ENCODE measurements around the gene AKIP1. TPM values are rescaled to one million over a fixed set of nuclear protein-coding genes. Genes with fewer than 3 reads are reported as not detected.
"Not testable (repeated sequence)": the region's sequence is repeated elsewhere in the genome, so short reads cannot be mapped to it uniquely, and the experiment has no call there.

AKIP1 gene
- total RNA-seq, 1 donor from 2014 or later = 25.7 TPM

DNA sequence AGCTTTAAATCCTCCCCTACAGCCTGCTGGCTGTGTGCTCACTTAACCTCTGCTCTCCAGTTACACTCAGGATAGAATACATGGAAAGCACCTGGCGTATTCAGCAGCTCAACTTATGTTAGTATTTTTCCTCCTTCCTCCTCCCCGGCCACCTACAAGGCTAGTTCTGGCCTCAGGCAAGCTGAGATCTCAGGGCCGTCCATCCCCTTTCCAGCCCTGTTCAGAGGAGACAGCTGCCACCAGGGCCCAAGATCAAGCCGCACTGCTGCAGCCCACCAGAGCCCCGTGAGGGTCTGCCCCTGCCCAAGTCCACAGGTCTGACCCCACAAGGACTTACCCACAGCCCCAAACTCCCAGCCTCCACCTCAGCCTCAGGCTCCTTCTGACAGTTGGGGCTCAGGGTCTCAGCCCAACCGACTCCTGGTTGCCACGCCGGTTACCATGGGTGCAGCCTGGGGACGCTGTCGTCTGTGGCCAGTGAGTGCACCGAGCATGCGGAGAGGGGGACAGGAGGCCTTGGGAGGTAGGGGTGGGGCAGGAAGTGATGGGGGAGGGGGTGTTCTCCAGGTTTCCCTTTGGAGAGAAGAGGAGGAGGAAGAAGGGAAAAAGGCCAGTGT is 21.7 kb downstream of the AKIP1 start, which contains the start of gene C11orf16:
TSS of gene C11orf16 (minus strand) at position 384 of the 617 bp plus-strand sequence. CDS start 639 bp downstream, outside the sequence.
- Mint-ChIP-seq H3K9me3 (ENCODE audit: unreplicated experiment) (peaks cover 1% of the 10 kb centered on the region), H3K4me1 (ENCODE audit: low read depth, unreplicated experiment) (peaks cover 2% of the 10 kb centered on the region), H3K4me3 (ENCODE audit: unreplicated experiment) (no peak within 1 kb of the TSS), H3K36me3 (ENCODE audit: unreplicated experiment) (no peaks in the 10 kb centered on the region), H3K27ac (ENCODE audit: unreplicated experiment) (no peak within 1 kb of the TSS), H3K27me3 (ENCODE audit: unreplicated experiment) (peaks cover 2% of the 10 kb centered on the region)
- TF ChIP-seq, protein P1, sequence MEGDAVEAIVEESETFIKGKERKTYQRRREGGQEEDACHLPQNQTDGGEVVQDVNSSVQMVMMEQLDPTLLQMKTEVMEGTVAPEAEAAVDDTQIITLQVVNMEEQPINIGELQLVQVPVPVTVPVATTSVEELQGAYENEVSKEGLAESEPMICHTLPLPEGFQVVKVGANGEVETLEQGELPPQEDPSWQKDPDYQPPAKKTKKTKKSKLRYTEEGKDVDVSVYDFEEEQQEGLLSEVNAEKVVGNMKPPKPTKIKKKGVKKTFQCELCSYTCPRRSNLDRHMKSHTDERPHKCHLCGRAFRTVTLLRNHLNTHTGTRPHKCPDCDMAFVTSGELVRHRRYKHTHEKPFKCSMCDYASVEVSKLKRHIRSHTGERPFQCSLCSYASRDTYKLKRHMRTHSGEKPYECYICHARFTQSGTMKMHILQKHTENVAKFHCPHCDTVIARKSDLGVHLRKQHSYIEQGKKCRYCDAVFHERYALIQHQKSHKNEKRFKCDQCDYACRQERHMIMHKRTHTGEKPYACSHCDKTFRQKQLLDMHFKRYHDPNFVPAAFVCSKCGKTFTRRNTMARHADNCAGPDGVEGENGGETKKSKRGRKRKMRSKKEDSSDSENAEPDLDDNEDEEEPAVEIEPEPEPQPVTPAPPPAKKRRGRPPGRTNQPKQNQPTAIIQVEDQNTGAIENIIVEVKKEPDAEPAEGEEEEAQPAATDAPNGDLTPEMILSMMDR (IDR thresholded peaks at IDR 0.05; ENCODE audit: partially characterized antibody, unreplicated experiment) = no peak
- no peak for DNase-seq

DNA sequence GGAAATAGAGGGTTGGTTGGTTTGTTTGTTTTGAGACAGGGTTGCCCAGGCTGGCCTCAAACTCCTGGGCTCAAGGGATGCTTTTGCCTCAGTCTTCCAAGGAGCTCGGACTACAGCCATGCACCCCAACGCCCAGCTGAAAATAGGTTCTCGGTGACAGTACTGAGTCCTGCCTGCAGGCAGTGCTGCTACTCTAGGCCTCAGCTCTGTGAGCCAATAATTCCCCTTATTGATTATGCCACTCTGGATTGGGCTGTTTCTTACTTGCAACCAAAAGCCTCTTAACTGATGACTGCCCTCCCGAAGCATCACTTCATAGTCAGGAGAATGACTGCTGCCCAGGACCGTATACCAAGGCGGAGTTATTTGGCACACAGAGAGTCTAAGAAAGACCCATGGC is 22.9 kb downstream of the AKIP1 start:
- Mint-ChIP-seq H3K27me3 (ENCODE audit: unreplicated experiment) (peaks cover 2% of the 10 kb centered on the region), H3K4me3 (ENCODE audit: unreplicated experiment) (no peak overlapping the region), H3K27ac (ENCODE audit: unreplicated experiment) (no peak overlapping the region), H3K4me1 (ENCODE audit: low read depth, unreplicated experiment) (peaks cover 2% of the 10 kb centered on the region), H3K9me3 (ENCODE audit: unreplicated experiment) (peaks cover 1% of the 10 kb centered on the region), H3K36me3 (ENCODE audit: unreplicated experiment) (no peaks in the 10 kb centered on the region)
- TF ChIP-seq, protein P1 (IDR thresholded peaks at IDR 0.05; ENCODE audit: partially characterized antibody, unreplicated experiment) = peak; percentile 26
- DNase-seq = peak; percentile 24

- Mint-ChIP-seq H3K27me3 (ENCODE audit: unreplicated experiment) (peaks cover 2% of the 10 kb centered on the region), H3K4me3 (ENCODE audit: unreplicated experiment) (no peak overlapping the region), H3K27ac (ENCODE audit: unreplicated experiment) (no peak overlapping the region), H3K36me3 (ENCODE audit: unreplicated experiment) (no peaks in the 10 kb centered on the region), H3K9me3 (ENCODE audit: unreplicated experiment) (peaks cover 1% of the 10 kb centered on the region), H3K4me1 (ENCODE audit: low read depth, unreplicated experiment) (peaks cover 2% of the 10 kb centered on the region)
- no peak for DNase-seq
- TF ChIP-seq, protein P1 (IDR thresholded peaks at IDR 0.05; ENCODE audit: partially characterized antibody, unreplicated experiment) = no peak
These were observed 23.9 kb downstream of the AKIP1 start for GRCh38 chr11:8934742-8935488.

- H3K27ac Mint-ChIP-seq (ENCODE audit: unreplicated experiment); DNase-seq; H3K4me3 Mint-ChIP-seq (ENCODE audit: unreplicated experiment); H3K4me1 Mint-ChIP-seq (ENCODE audit: low read depth, unreplicated experiment); H3K9me3 Mint-ChIP-seq (ENCODE audit: unreplicated experiment); H3K27me3 Mint-ChIP-seq (ENCODE audit: unreplicated experiment); H3K36me3 Mint-ChIP-seq (ENCODE audit: unreplicated experiment): not testable (repeated sequence)
These were observed 24.8 kb downstream of the AKIP1 start for GRCh38 chr11:8935789-8936188.

- Mint-ChIP-seq H3K4me1 (ENCODE audit: low read depth, unreplicated experiment) (peaks cover 2% of the 10 kb centered on the region), H3K4me3 (ENCODE audit: unreplicated experiment) (no peak overlapping the region), H3K36me3 (ENCODE audit: unreplicated experiment) (no peaks in the 10 kb centered on the region), H3K9me3 (ENCODE audit: unreplicated experiment) (peaks cover 1% of the 10 kb centered on the region), H3K27ac (ENCODE audit: unreplicated experiment) (no peak overlapping the region), H3K27me3 (ENCODE audit: unreplicated experiment) (peaks cover 2% of the 10 kb centered on the region)
- TF ChIP-seq, protein P1 (IDR thresholded peaks at IDR 0.05; ENCODE audit: partially characterized antibody, unreplicated experiment) = no peak
- DNase-seq = no peak
These were observed 26.2 kb downstream of the AKIP1 start for GRCh38 chr11:8937159-8937558.

Data from glutamatergic neuron (in vitro differentiated cells).